PC-9 (cell line): ENCODE measurements around the gene TRIM61.

ENCODE experiments used
- CTCF ChIP-seq: fragments of 200-600 bp; sonication (generic); conservative IDR thresholded peaks from 2 replicates; pipeline ENCODE4 v1.6.1; 2017; ENCODE audit warnings: mixed run types, antibody characterized with exemption, mild to moderate bottlenecking, moderate library complexity
- EZH2 ChIP-seq: fragments of 200-600 bp; sonication (generic); IDR thresholded peaks from 2 replicates; pipeline ENCODE4 v1.8.0; 2017; ENCODE audit warnings: antibody characterized with exemption, low read depth

GRCh38 chr4:165005352-165005925 is 28.0 kb upstream of the TRIM61 start:
- TF ChIP-seq CTCF: no peak
- TF ChIP-seq EZH2: no peak
